Fibroblast of mammary gland (primary cell): Measurements from ENCODE around the gene KRTAP2-1.
"Not testable (repeated sequence)": the region's sequence is repeated elsewhere in the genome, so short reads cannot be mapped to it uniquely, and the experiment has no call there.

ENCODE experiments used
- DNase-seq: peaks from one replicate; pipeline ENCODE4 v3.0.0-alpha.2; 2010; ENCODE audit warnings: low read depth
- H3K4me3 ChIP-seq: 2 replicates; pipeline ENCODE4 v1.5.1; 2011; ENCODE audit warnings: low read depth, mild to moderate bottlenecking, low read length, moderate library complexity; ENCODE audit not compliant: control insufficient read depth
- CTCF ChIP-seq: conservative IDR thresholded peaks from 2 replicates; pipeline ENCODE4 v1.5.1; 2011; ENCODE audit warnings: low read depth, low read length, inconsistent platforms; ENCODE audit not compliant: control insufficient read depth, insufficient read depth

KRTAP2-1 gene

DNA sequence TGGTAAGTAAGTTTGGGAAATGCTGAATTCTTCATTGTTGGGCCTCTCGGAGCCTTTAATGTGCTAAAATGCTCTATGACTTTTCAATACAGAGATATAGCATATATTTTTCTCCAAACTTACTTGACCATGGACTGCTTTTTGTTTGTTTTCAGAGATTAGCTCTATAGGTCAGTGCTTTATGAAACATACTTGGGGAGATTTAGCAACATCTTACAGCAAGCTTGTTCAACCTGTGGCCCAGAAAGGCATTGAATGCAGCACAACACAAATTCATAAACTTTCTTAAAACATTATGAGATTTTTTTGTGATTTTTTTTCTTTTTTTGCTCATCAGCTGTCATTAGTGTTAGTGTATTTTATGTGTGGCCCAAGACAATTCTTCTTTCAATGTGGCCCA, 37.2 kb downstream of the KRTAP2-1 start:
- no peak overlapping the region for H3K4me3 ChIP-seq
- TF ChIP-seq CTCF: no peak
- DNase-seq: no peak

- no peak for DNase-seq
- no peak for TF ChIP-seq CTCF
- no peak overlapping the region for H3K4me3 ChIP-seq
These were observed 37.8 kb downstream of the KRTAP2-1 start for GRCh38 chr17:41009301-41009760.

- H3K4me3 ChIP-seq: no peak within 1 kb of the TSS
- no peak for TF ChIP-seq CTCF
- no peak for DNase-seq
These were observed 38.3 kb downstream of the KRTAP2-1 start, which contains the start of gene KRTAP3-1 for GRCh38 chr17:41008811-41009210. TSS of gene KRTAP3-1 (minus strand) at chr17:41009128. CDS start at chr17:41009074, 54 bp downstream.

DNA sequence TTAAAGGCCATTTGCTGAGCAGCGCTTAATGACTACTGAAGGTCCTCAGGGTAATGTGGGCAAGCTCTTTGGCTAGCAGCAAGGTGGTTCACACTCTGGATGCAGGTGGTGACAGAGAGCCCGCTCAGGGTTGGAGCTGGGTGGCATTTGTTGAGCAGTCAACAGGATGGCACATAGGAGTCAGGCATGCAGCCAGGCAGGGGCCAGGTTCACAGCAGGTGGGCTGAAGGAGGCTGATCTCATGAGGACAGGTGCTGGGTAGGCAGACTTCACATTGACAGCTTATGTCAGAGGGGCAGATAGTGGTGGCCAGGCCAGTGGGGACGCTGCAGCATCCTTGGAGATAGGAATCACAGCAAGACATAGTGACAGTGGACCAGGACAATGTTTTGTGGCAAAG, 42.7 kb downstream of the KRTAP2-1 start:
- H3K4me3 ChIP-seq: no peak overlapping the region
- no peak for TF ChIP-seq CTCF
- DNase-seq: no peak

DNA sequence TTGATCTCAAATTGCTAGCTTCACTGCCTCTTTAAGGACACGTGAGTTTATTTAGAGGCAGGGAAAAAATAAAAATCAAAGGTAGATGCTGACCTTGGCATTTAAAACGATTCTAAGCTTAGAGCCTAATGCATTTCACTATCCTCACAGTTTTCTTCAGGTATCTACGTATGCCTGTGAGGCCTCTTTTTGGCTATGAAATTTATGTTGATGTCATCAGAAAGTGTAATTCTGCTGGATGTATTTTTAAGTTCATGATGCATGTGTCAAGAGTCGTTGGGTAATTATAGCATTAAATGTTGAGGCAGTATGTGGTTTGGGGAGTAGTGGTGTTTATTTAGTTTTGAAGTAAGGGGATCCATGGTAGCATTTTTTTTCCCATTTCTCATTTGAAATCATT, 43.2 kb downstream of the KRTAP2-1 start:
- no peak overlapping the region for H3K4me3 ChIP-seq
- no peak for TF ChIP-seq CTCF
- no peak for DNase-seq

DNA sequence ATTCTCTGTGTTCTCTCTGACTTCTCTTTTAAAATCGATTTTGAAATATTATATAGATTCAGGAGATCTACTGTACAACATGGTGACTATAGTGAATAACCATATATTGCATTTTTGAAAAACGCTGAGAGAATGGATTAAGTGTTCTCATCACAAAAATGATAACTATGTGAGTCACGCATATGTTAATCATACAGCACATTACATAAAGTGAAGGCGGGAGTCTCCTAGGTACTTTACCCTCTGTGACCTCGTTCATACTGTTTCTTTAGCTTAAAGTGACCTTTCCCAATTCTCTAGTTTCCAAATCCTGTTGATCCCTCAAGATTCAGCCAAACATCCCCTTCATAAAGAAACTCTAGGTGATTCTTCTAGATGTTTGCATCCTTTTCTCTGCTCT, 44.3 kb downstream of the KRTAP2-1 start:
- peak; percentile 49 for DNase-seq
- no peak overlapping the region for H3K4me3 ChIP-seq
- no peak for TF ChIP-seq CTCF

DNA sequence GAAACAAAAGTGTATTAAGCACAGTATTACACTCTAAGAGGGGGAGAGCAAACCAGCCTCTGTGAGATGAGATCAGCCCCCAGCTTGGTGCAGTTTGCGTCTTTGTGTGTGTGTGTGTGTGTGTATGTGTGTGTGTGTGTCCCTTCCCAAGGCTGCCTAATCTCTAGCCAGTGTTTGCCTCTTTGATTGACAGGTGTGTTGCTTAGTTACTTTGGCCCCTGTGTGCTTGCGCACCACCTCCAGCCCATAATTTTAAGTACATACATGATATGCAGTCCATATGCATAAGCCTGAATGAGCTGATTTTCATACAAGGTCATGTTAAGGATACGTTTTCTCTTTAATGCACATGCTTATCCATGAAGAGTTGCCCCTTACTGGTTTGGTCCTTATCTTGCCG, 45.3 kb downstream of the KRTAP2-1 start:
- no peak overlapping the region for H3K4me3 ChIP-seq
- TF ChIP-seq CTCF: no peak
- no peak for DNase-seq

GRCh38 chr17:40999563-40999962, 47.6 kb downstream of the KRTAP2-1 start, which contains the start of gene KRTAP3-2:
TSS of gene KRTAP3-2 (minus strand) at chr17:40999906. CDS start at chr17:40999853, 53 bp downstream.
- not testable (repeated sequence) for H3K4me3 ChIP-seq, DNase-seq
